K562 (cell line): ENCODE data around the gene EFHB. TPM values are rescaled to one million over a fixed set of nuclear protein-coding genes. Genes with fewer than 3 reads are reported as not detected.

ENCODE experiments used
- ATAC-seq: fragments of 200-7000 bp; cut with Tn5 transposase; 3 replicates; pipeline ENCODE4 v1.9.1; 2020; ENCODE audit warnings: moderate library complexity
- BruUV-seq: library from RNA; stranded (reverse); fragments of 400-500 nt; replicated peaks from 2 replicates; lab custom pipeline; 2021; lab: Mats Ljungman, UMichigan
- CTCF ChIA-PET: fragments of 300-600 bp; formaldehyde crosslinking; extraction: SDS; loops from one replicate; lab custom pipeline; 2021; ENCODE audit warnings: low intra/inter-chr PET ratio; lab: Yijun Ruan, JAX
- POLR2A ChIA-PET: fragments of 300-600, 350-650 bp; sonication (Branson Sonifier 250); formaldehyde crosslinking; extraction: SDS; loops from one replicate; lab custom pipeline; 2021; ENCODE audit warnings: antibody characterized with exemption, inconsistent platforms; lab: Yijun Ruan, JAX
- DNase-seq, 4 experiments: peaks; one replicate each; pipeline versions ENCODE4 v3.0.0 to v3.0.0-alpha.2; 2011 to 2018; ENCODE audit warnings: low spot score in 3 of 4, mixed read lengths in 3 of 4; ENCODE audit errors: extremely low read depth in 1 of 4
- FAIRE-seq: peaks from 2 replicates; lab custom pipeline; 2011; peaks lifted over from hg19 to GRCh38; lab: Jason Lieb, UNC
- H2AFZ ChIP-seq: 2 replicates; pipeline ENCODE4 v1.6.0; 2011; ENCODE audit warnings: low read depth, low read length, control low read depth, inconsistent platforms
- H3K27ac ChIP-seq: fragments of 200-600 bp; 3 replicates; pipeline ENCODE4 v1.8.0; 2011; ENCODE audit warnings: low read depth, mild to moderate bottlenecking, control low read depth, inconsistent platforms, low read length, moderate library complexity, mixed read lengths; ENCODE audit errors: extremely low read depth
- H3K27me3 ChIP-seq, 2 experiments: fragments of 300-600 bp in 1 of 2; 2 replicates in 1 of 2; 3 replicates in 1 of 2; pipeline versions ENCODE4 v1.6.0 to v1.8.0; 2011; ENCODE audit warnings: inconsistent platforms in 2 of 2, low read length in 2 of 2, mild to moderate bottlenecking in 1 of 2, mixed read lengths in 1 of 2, moderate library complexity in 1 of 2; ENCODE audit not compliant: control insufficient read depth in 2 of 2, insufficient read depth in 2 of 2
- H3K36me3 ChIP-seq: fragments of 300-600 bp; 3 replicates; pipeline ENCODE4 v1.8.0; 2011; ENCODE audit warnings: mild to moderate bottlenecking, low read length, inconsistent platforms; ENCODE audit not compliant: control insufficient read depth, insufficient read depth
- H3K4me1 ChIP-seq, 2 experiments: fragments of 200-600 bp in 1 of 2; replicated peaks in 1 of 2; 2 replicates in 1 of 2; 3 replicates in 1 of 2; pipeline versions ENCODE4 v1.5.1 to v1.8.0; 2011; ENCODE audit warnings: inconsistent platforms in 2 of 2, low read length in 2 of 2, mild to moderate bottlenecking in 1 of 2, mixed read lengths in 1 of 2, moderate library complexity in 1 of 2; ENCODE audit not compliant: control insufficient read depth in 2 of 2, insufficient read depth in 2 of 2
- H3K4me2 ChIP-seq: 2 replicates; pipeline ENCODE4 v1.6.1; 2011; ENCODE audit warnings: low read length, control low read depth, inconsistent platforms, mixed read lengths; ENCODE audit not compliant: insufficient read depth
- H3K4me3 ChIP-seq: fragments of 200-600 bp; sonication (generic), shearing (Covaris generic); 2 replicates; pipeline ENCODE4 v1.5.1; 2016; ENCODE audit warnings: control low read depth, inconsistent platforms
- H3K79me2 ChIP-seq: fragments of 200-600 bp; 3 replicates; pipeline ENCODE4 v1.8.0; 2011; ENCODE audit warnings: low read length, inconsistent platforms; ENCODE audit not compliant: control insufficient read depth, insufficient read depth
- H3K9ac ChIP-seq, 2 experiments: 2 replicates each; pipeline versions ENCODE4 v1.6.0 to v1.6.1; 2011; ENCODE audit warnings: low read depth in 2 of 2, low read length in 2 of 2, control low read depth in 1 of 2, inconsistent platforms in 1 of 2, mild to moderate bottlenecking in 1 of 2, mixed read lengths in 1 of 2; ENCODE audit not compliant: insufficient read depth in 1 of 2
- H3K9me1 ChIP-seq: one replicate; pipeline ENCODE4 v1.6.0; 2011; ENCODE audit warnings: inconsistent platforms, mild to moderate bottlenecking, low read length, moderate library complexity; ENCODE audit not compliant: control insufficient read depth, insufficient read depth
- H3K9me3 ChIP-seq: replicated peaks from 2 replicates; pipeline ENCODE4 v1.5.1; 2011; ENCODE audit warnings: low read depth, low read length, inconsistent platforms; ENCODE audit not compliant: control insufficient read depth, insufficient read depth
- H4K20me1 ChIP-seq: replicated peaks from 2 replicates; pipeline ENCODE4 v1.6.1; 2011; ENCODE audit warnings: low read length, inconsistent platforms, mixed read lengths; ENCODE audit not compliant: control insufficient read depth, insufficient read depth
- ADNP ChIP-seq: fragments of 200-800 bp; sonication (Bioruptor generic); IDR thresholded peaks from 2 replicates; pipeline ENCODE4 v1.6.1; 2016; ENCODE audit warnings: missing genetic modification characterization, missing compliant biosample characterization
- CREB3L1 ChIP-seq: fragments of 450-650 bp; IDR thresholded peaks from 2 replicates; pipeline ENCODE4 v1.6.1; 2014; ENCODE audit warnings: low read depth, mild to moderate bottlenecking, moderate library complexity, borderline replicate concordance
- EP300 ChIP-seq: IDR thresholded peaks from 2 replicates; pipeline ENCODE4 v1.6.1; 2012; ENCODE audit warnings: low read length, improper control_type of control experiment
- GMEB1 ChIP-seq: fragments of 250-450 bp; sonication (Bioruptor Pico); IDR thresholded peaks from 2 replicates; pipeline ENCODE4 v1.4.0; 2020; ENCODE audit warnings: mild to moderate bottlenecking
- HDAC6 ChIP-seq: IDR thresholded peaks from 2 replicates; pipeline ENCODE4 v1.6.1; 2012; ENCODE audit warnings: low read depth, mild to moderate bottlenecking, control low read depth, inconsistent platforms, low read length, moderate library complexity
- HNRNPH1 ChIP-seq: fragments of 200-400 bp; formaldehyde crosslinking; optimal IDR thresholded peaks from 2 replicates; pipeline ENCODE3; 2017; ENCODE audit warnings: low read depth, mild to moderate bottlenecking, low read length, moderate library complexity
- KDM4B ChIP-seq, 2 experiments: fragments of 450-650 bp in 1 of 2; sonication (generic) in 1 of 2; IDR thresholded peaks; 2 replicates each; pipeline ENCODE4 v1.6.1; 2016 to 2017; ENCODE audit warnings: borderline replicate concordance in 2 of 2, antibody characterized with exemption in 1 of 2, low read depth in 1 of 2, mild to moderate bottlenecking in 1 of 2
- LEF1 ChIP-seq: fragments of 450-650 bp; IDR thresholded peaks from 2 replicates; pipeline ENCODE4 v1.6.1; 2016; ENCODE audit warnings: mild to moderate bottlenecking
- MTA1 ChIP-seq: fragments of 450-650 bp; IDR thresholded peaks from 2 replicates; pipeline ENCODE4 v1.6.1; 2017; ENCODE audit warnings: borderline replicate concordance
- MTF1 ChIP-seq: fragments of 250-450 bp; sonication (Bioruptor Pico); IDR thresholded peaks from 2 replicates; pipeline ENCODE4 v1.9.0; 2021; ENCODE audit warnings: moderate library complexity, mild to moderate bottlenecking, inconsistent platforms, borderline replicate concordance
- PHB ChIP-seq: fragments of 250-450 bp; sonication (Bioruptor Pico); IDR thresholded peaks from 2 replicates; pipeline ENCODE4 v1.5.0; 2021
- PML ChIP-seq: IDR thresholded peaks from 2 replicates; pipeline ENCODE4 v1.6.1; 2012; ENCODE audit warnings: low read length, inconsistent platforms
- POLR2H ChIP-seq: IDR thresholded peaks from 2 replicates; pipeline ENCODE4 v1.6.1; 2016; ENCODE audit warnings: missing genetic modification characterization, low read depth, mild to moderate bottlenecking, control low read depth, missing compliant biosample characterization, moderate library complexity
- RCOR1 ChIP-seq, 2 experiments: IDR thresholded peaks; 2 replicates each; pipeline ENCODE4 v1.6.1; 2012; ENCODE audit warnings: low read depth in 2 of 2, low read length in 2 of 2, borderline replicate concordance in 1 of 2, improper control_type of control experiment in 1 of 2
- SAFB ChIP-seq: fragments of 200-400 bp; formaldehyde crosslinking; IDR thresholded peaks from 2 replicates; pipeline ENCODE4 v1.6.1; 2017; ENCODE audit warnings: low read depth, low read length, borderline replicate concordance
- SAP30 ChIP-seq: fragments of 200-600 bp; sonication (generic); IDR thresholded peaks from 2 replicates; pipeline ENCODE4 v1.6.1; 2012; ENCODE audit warnings: borderline replicate concordance, low read depth, mild to moderate bottlenecking, moderate library complexity, low read length, control low read depth, inconsistent platforms; ENCODE audit not compliant: insufficient read depth, poor library complexity, severe bottlenecking
- SMARCA4 ChIP-seq: fragments of 450-650 bp; IDR thresholded peaks from 2 replicates; pipeline ENCODE4 v1.6.1; 2016
- SMARCE1 ChIP-seq: fragments of 450-650 bp; IDR thresholded peaks from 2 replicates; pipeline ENCODE4 v1.7.1; 2016; ENCODE audit warnings: mild to moderate bottlenecking
- SNRNP70 ChIP-seq: fragments of 200-400 bp; formaldehyde crosslinking; optimal IDR thresholded peaks from 2 replicates; pipeline ENCODE3; 2017; ENCODE audit warnings: low read depth, low read length
- TEAD4 ChIP-seq, 2 experiments: sonication (generic) in 1 of 2; formaldehyde crosslinking in 1 of 2; IDR thresholded peaks; 2 replicates each; pipeline versions ENCODE4 v1.6.1 to v1.8.0; 2012 to 2022; ENCODE audit warnings: borderline replicate concordance in 1 of 2, inconsistent platforms in 1 of 2, low read length in 1 of 2, mild to moderate bottlenecking in 1 of 2, missing genetic modification reagents in 1 of 2
- ZKSCAN8 ChIP-seq: fragments of 200-800 bp; sonication (Bioruptor generic); IDR thresholded peaks from 2 replicates; pipeline ENCODE4 v1.6.1; 2016; ENCODE audit warnings: missing genetic modification characterization, missing compliant biosample characterization
- WGBS: fragments of 100-300 bp; shearing (Covaris generic); methylation state at CpG from one replicate; pipeline ENCODE4 v1.1.6; 2016; ENCODE audit warnings: low coverage, mixed read lengths; ENCODE audit not compliant: insufficient coverage; ENCODE audit errors: missing lambda C conversion rate; 5-methylcytosine and 5-hydroxymethylcytosine counted together
- in situ Hi-C: fragments of 300-500 bp; cut with MboI; formaldehyde crosslinking; loops from 4 replicates; pipeline ENCODE4 v1.15.0; 2018; ENCODE audit warnings: inconsistent platforms, mixed read lengths
- intact Hi-C: fragments of 100-400 bp; cut with micrococcal nuclease; formaldehyde crosslinking; loops from 2 replicates; pipeline ENCODE4 v1.14.2; 2022
- polyA plus RNA-seq, 8 experiments: library from polyadenylated mRNA; depleted of rRNA in 4 of 8; stranded (reverse) in 5 of 8; unstranded in 3 of 8; fragments of >200 nt; fragmentation: Nextera tagmentation in 2 of 8; fragmentation: Illumina TruSeq in 1 of 8; extraction: Ambion mirVana in 2 of 8; extraction: Trizol in 1 of 8; gene quantifications; 2 replicates each; pipeline versions ENCODE4 v1.2.1 to v1.2.3, GENCODE V29; 2011 to 2014; ENCODE audit warnings: inconsistent platforms in 1 of 8, missing spikeins in 1 of 8
- total RNA-seq, 7 experiments: library from RNA; depleted of rRNA in 6 of 7; stranded (reverse); fragments of >200 nt in 6 of 7; fragmentation: Illumina TruSeq in 2 of 7; extraction: Trizol in 2 of 7; gene quantifications; 2 replicates each; pipeline versions ENCODE4 v1.2.1 to v1.2.3, GENCODE V29; 2011 to 2021; ENCODE audit warnings: low replicate concordance in 1 of 7

The EFHB gene
- total and polyA plus RNA-seq, 9 of the 15 experiments (the other 6 are each of a cell fraction or from before 2014, with no cell fraction given): 1.5 to 4.0 (median 1.8) TPM

- intact Hi-C loops: loop anchor here (5.0 kb wide), 1 partner anchor 69 kb away; no protein-coding TSS in a partner anchor
- Histone ChIP-seq H3K79me2 (peaks cover 94% of the 10 kb centered on the region), H3K9me3 (no peaks in the 10 kb centered on the region), H3K4me3 (no peak overlapping the region), H3K9ac (no peak overlapping the region), H3K36me3 (peaks cover 26% of the 10 kb centered on the region; the same call in 2 of the 3 replicates), H3K4me1 (peaks cover 6 to 12% of the 10 kb centered on the region in 2 experiments; a peak in 4 of 5 replicates), H4K20me1 (peaks cover 12% of the 10 kb centered on the region; the same call in 1 of the 2 replicates), H3K9me1 (no peaks in the 10 kb centered on the region), H3K27ac (peak overlapping the region; percentile 11; the same call in 1 of the 3 replicates), H2AFZ (no peak overlapping the region), H3K4me2 (no peak overlapping the region), H3K27me3 (no peaks in the 10 kb centered on the region)
- DNase-seq: no peak
- ATAC-seq: peak; percentile 30
- ChIA-PET POLR2A (interaction anchor here (3.5 kb wide), 1 partner anchor 11 kb away, joined by 24 read pairs; no protein-coding TSS in a partner anchor), CTCF (no interaction called here)
- FAIRE-seq: no peak
- in situ Hi-C loops: no loop called here
- WGBS: 19% methylated on average over 4 of the region's 4 CpGs
- no TSS peak for BruUV-seq
- TF ChIP-seq POLR2H (tag): peak; percentile 21; the same call in 1 of the 2 replicates
- TF ChIP-seq MTA1: 0 out of 2 replicates have a peak, but pooled peaks have one; percentile 25
- TF ChIP-seq SMARCE1: 0 out of 2 replicates have a peak, but pooled peaks have one; percentile 27
- no peak for TF ChIP-seq SAFB
- peak; percentile 48; the same call in 1 of the 2 replicates for TF ChIP-seq EP300
- TF ChIP-seq PHB: no peak
- no peak for TF ChIP-seq GMEB1 (CRISPR knock-in tag)
- no peak for TF ChIP-seq SNRNP70
- TF ChIP-seq CREB3L1: no peak
- no peak for TF ChIP-seq ZKSCAN8 (CRISPR knock-in tag)
- 0 out of 2 replicates have a peak, but pooled peaks have one; percentile 28 for TF ChIP-seq ADNP
- peak; percentile 79 for TF ChIP-seq TEAD4 (IDR thresholded peaks at IDR 0.05; ENCODE audit: low read length)
- TF ChIP-seq TEAD4 (CRISPR knock-in tag; IDR thresholded peaks at IDR 0.05; ENCODE audit: borderline replicate concordance): no peak
- TF ChIP-seq LEF1: no peak
- no peak; the same call in 1 of the 2 replicates for TF ChIP-seq SMARCA4
- no peak for TF ChIP-seq HDAC6
- no peak for TF ChIP-seq HNRNPH1
- peak in 1 of 2 experiments; percentile 40; a peak in 1 of 4 replicates for TF ChIP-seq RCOR1 (IDR thresholded peaks at IDR 0.05; ENCODE audit: borderline replicate concordance in 1 of 2, low read depth in 2 of 2, low read length in 2 of 2)
- TF ChIP-seq SAP30: no peak
- peak; percentile 33; the same call in 1 of the 2 replicates for TF ChIP-seq PML
- no peak for TF ChIP-seq MTF1
- no peak for TF ChIP-seq KDM4B (IDR thresholded peaks at IDR 0.05; ENCODE audit: borderline replicate concordance in 2 of 2, low read depth in 1 of 2)
These were observed 33.8 kb upstream of the EFHB start for GRCh38 chr3:19967812-19968211.
